HepG2 (cell line): ENCODE results near the gene CAMK2D. TPM values are rescaled to one million over a fixed set of nuclear protein-coding genes. Genes with fewer than 3 reads are reported as not detected.

Experiments
- BCL6 ChIP-seq: IDR thresholded peaks from 2 replicates; pipeline ENCODE4 v1.6.1; 2016; ENCODE audit warnings: missing genetic modification reagents, missing compliant biosample characterization
- FOXA1 ChIP-seq, 2 experiments: fragments of 450-650 bp in 1 of 2; sonication (generic) in 1 of 2; formaldehyde crosslinking in 1 of 2; IDR thresholded peaks; 2 replicates each; pipeline versions ENCODE4 v1.4.0 to v1.6.1; 2016 to 2020; ENCODE audit warnings: missing genetic modification reagents in 1 of 2
- FOXA3 ChIP-seq: IDR thresholded peaks from 2 replicates; pipeline ENCODE4 v1.6.1; 2016; ENCODE audit warnings: missing genetic modification reagents, missing compliant biosample characterization
- FOXJ3 ChIP-seq: sonication (generic); formaldehyde crosslinking; IDR thresholded peaks from 2 replicates; pipeline ENCODE4 v1.4.0; 2020; ENCODE audit warnings: missing genetic modification reagents, mild to moderate bottlenecking, borderline replicate concordance
- HDAC2 ChIP-seq: sonication (generic); formaldehyde crosslinking; IDR thresholded peaks from 2 replicates; pipeline ENCODE4 v1.4.0; 2020; ENCODE audit warnings: missing genetic modification reagents
- HNF4A ChIP-seq: sonication (generic); formaldehyde crosslinking; IDR thresholded peaks from 2 replicates; pipeline ENCODE4 v1.4.0; 2020; ENCODE audit warnings: missing genetic modification reagents
- HNF4G ChIP-seq, 2 experiments: sonication (generic) in 1 of 2; formaldehyde crosslinking in 1 of 2; IDR thresholded peaks; 2 replicates each; pipeline versions ENCODE4 v1.4.0 to v1.6.1; 2011 to 2020; ENCODE audit warnings: borderline replicate concordance in 2 of 2, low read depth in 2 of 2, mild to moderate bottlenecking in 2 of 2, low read length in 1 of 2, missing genetic modification reagents in 1 of 2, moderate library complexity in 1 of 2
- HOXA3 ChIP-seq: sonication (generic); formaldehyde crosslinking; IDR thresholded peaks from 2 replicates; pipeline ENCODE4 v1.5.0; 2020; ENCODE audit warnings: missing genetic modification reagents
- HOXA5 ChIP-seq: sonication (generic); formaldehyde crosslinking; IDR thresholded peaks from 2 replicates; pipeline ENCODE4 v1.4.0; 2020; ENCODE audit warnings: missing genetic modification reagents
- KMT2A ChIP-seq: sonication (generic); formaldehyde crosslinking; IDR thresholded peaks from 2 replicates; pipeline ENCODE4 v1.4.0; 2020; ENCODE audit warnings: missing genetic modification reagents
- MYC ChIP-seq: sonication (generic); formaldehyde crosslinking; IDR thresholded peaks from 2 replicates; pipeline ENCODE4 v1.9.0; 2021; ENCODE audit warnings: missing genetic modification reagents, borderline replicate concordance
- SMC3 ChIP-seq: IDR thresholded peaks from 2 replicates; pipeline ENCODE4 v1.6.1; 2011; ENCODE audit warnings: low read length, improper control_type of control experiment
- SOX5 ChIP-seq: IDR thresholded peaks from 2 replicates; pipeline ENCODE4 v1.6.1; 2016; ENCODE audit warnings: borderline replicate concordance
- SOX6 ChIP-seq, 2 experiments: fragments of 450-650 bp in 1 of 2; sonication (generic) in 1 of 2; formaldehyde crosslinking in 1 of 2; IDR thresholded peaks; 2 replicates each; pipeline versions ENCODE4 v1.4.0 to v1.6.1; 2017 to 2020; ENCODE audit warnings: antibody characterized with exemption in 1 of 2, mild to moderate bottlenecking in 1 of 2, missing genetic modification reagents in 1 of 2
- SPEN ChIP-seq: sonication (generic); formaldehyde crosslinking; IDR thresholded peaks from 2 replicates; pipeline ENCODE4 v1.5.1; 2020; ENCODE audit warnings: low read depth, mild to moderate bottlenecking, missing genetic modification reagents
- STAG1 ChIP-seq: sonication (generic); formaldehyde crosslinking; IDR thresholded peaks from 2 replicates; pipeline ENCODE4 v1.4.0; 2020; ENCODE audit warnings: missing genetic modification reagents
- TCF12 ChIP-seq, 2 experiments: fragments of 450-650 bp in 1 of 2; sonication (generic) in 1 of 2; formaldehyde crosslinking in 1 of 2; IDR thresholded peaks; 2 replicates each; pipeline versions ENCODE4 v1.6.1 to v1.8.0; 2017 to 2022; ENCODE audit warnings: antibody characterized with exemption in 1 of 2, mild to moderate bottlenecking in 1 of 2, missing genetic modification reagents in 1 of 2, moderate library complexity in 1 of 2
- XRCC5 ChIP-seq: fragments of 200-400 bp; formaldehyde crosslinking; optimal IDR thresholded peaks from 2 replicates; pipeline ENCODE3; 2017; ENCODE audit warnings: mild to moderate bottlenecking, low read length
- ZFYVE20 ChIP-seq: sonication (generic); formaldehyde crosslinking; IDR thresholded peaks from 2 replicates; pipeline ENCODE4 v1.8.0; 2023; ENCODE audit warnings: low read depth, mild to moderate bottlenecking, moderate library complexity, missing genetic modification reagents, borderline replicate concordance
- ZNF20 ChIP-seq: sonication (generic); formaldehyde crosslinking; IDR thresholded peaks from 2 replicates; pipeline ENCODE4 v1.4.0; 2020; ENCODE audit warnings: mild to moderate bottlenecking, moderate library complexity, missing genetic modification reagents
- ZNF263 ChIP-seq: sonication (generic); formaldehyde crosslinking; IDR thresholded peaks from 2 replicates; pipeline ENCODE4 v1.4.0; 2020; ENCODE audit warnings: missing genetic modification reagents
- ZNF292 ChIP-seq: sonication (generic); formaldehyde crosslinking; IDR thresholded peaks from 2 replicates; pipeline ENCODE4 v1.8.1; 2022; ENCODE audit warnings: mild to moderate bottlenecking, low read depth, missing genetic modification reagents, borderline replicate concordance
- ZNF556 ChIP-seq: sonication (generic); formaldehyde crosslinking; IDR thresholded peaks from 2 replicates; pipeline ENCODE4 v1.4.0; 2020; ENCODE audit warnings: mild to moderate bottlenecking, missing genetic modification reagents, borderline replicate concordance
- ZNF607 ChIP-seq: sonication (generic); formaldehyde crosslinking; IDR thresholded peaks from 2 replicates; pipeline ENCODE4 v1.5.1; 2020; ENCODE audit warnings: missing genetic modification reagents, mild to moderate bottlenecking, borderline replicate concordance
- ZNF644 ChIP-seq: IDR thresholded peaks from 2 replicates; pipeline ENCODE4 v1.6.1; 2016; ENCODE audit warnings: low read depth
- polyA plus RNA-seq, 8 experiments: library from polyadenylated mRNA; depleted of rRNA in 3 of 8; stranded (reverse) in 7 of 8; unstranded in 1 of 8; fragments of >200 nt; fragmentation: Illumina TruSeq in 4 of 8; extraction: Trizol in 4 of 8; gene quantifications; 2 replicates each; pipeline versions ENCODE4 v1.2.1 to v1.2.3, GENCODE V29; 2011 to 2016; ENCODE audit warnings: low read depth in 4 of 8, missing spikeins in 1 of 8, mixed read lengths in 1 of 8; ENCODE audit not compliant: insufficient read depth in 1 of 8
- total RNA-seq, 5 experiments: library from RNA; depleted of rRNA; stranded (reverse); fragments of >200 nt; fragmentation: Illumina TruSeq; extraction: Trizol; gene quantifications; 2 replicates each; pipeline ENCODE4 v1.2.3, GENCODE V29; 2016; ENCODE audit warnings: low read depth in 1 of 5
- TF ChIP-seq, protein P1 (sequence below): sonication (generic); formaldehyde crosslinking; IDR thresholded peaks from 2 replicates; pipeline ENCODE4 v1.4.0; 2020; ENCODE audit warnings: missing genetic modification reagents
- TF ChIP-seq, protein P2 (sequence below): sonication (generic); formaldehyde crosslinking; IDR thresholded peaks from 2 replicates; pipeline ENCODE4 v1.4.0; 2020; ENCODE audit warnings: missing genetic modification reagents

Gene CAMK2D
- total and polyA plus RNA-seq, 2 of the 13 experiments (the other 11 are each of a cell fraction or from before 2014, with no cell fraction given) = 18.0 to 65.4 TPM

GRCh38 chr4:113684534-113685091 is 76.9 kb downstream of the CAMK2D start (continued):
- peak; percentile 41; the same call in 1 of the 2 replicates for TF ChIP-seq FOXJ3
- TF ChIP-seq XRCC5 = peak; percentile 54
- TF ChIP-seq ZNF556 = 0 out of 2 replicates have a peak, but pooled peaks have one; percentile 22
- peak; percentile 64 for TF ChIP-seq FOXA3 (CRISPR knock-in tag)
- TF ChIP-seq HDAC2 (CRISPR knock-in tag) = peak; percentile 25; the same call in 1 of the 2 replicates
- TF ChIP-seq TCF12 (IDR thresholded peaks at IDR 0.05) = no peak
- TF ChIP-seq TCF12 (CRISPR knock-in tag; IDR thresholded peaks at IDR 0.05) = no peak
- TF ChIP-seq FOXA1 (IDR thresholded peaks at IDR 0.05) = no peak
- TF ChIP-seq FOXA1 (CRISPR knock-in tag; IDR thresholded peaks at IDR 0.05) = 0 out of 2 replicates have a peak, but pooled peaks have one; percentile 11
- TF ChIP-seq ZNF20 (CRISPR knock-in tag) = no peak
- 0 out of 2 replicates have a peak, but pooled peaks have one; percentile 12 for TF ChIP-seq SOX5 (CRISPR knock-in tag)
- peak; percentile 59; the same call in 1 of the 2 replicates for TF ChIP-seq ZNF292
- no peak for TF ChIP-seq MYC (CRISPR knock-in tag)
- no peak for TF ChIP-seq ZNF607 (CRISPR knock-in tag)
- TF ChIP-seq, protein P1, sequence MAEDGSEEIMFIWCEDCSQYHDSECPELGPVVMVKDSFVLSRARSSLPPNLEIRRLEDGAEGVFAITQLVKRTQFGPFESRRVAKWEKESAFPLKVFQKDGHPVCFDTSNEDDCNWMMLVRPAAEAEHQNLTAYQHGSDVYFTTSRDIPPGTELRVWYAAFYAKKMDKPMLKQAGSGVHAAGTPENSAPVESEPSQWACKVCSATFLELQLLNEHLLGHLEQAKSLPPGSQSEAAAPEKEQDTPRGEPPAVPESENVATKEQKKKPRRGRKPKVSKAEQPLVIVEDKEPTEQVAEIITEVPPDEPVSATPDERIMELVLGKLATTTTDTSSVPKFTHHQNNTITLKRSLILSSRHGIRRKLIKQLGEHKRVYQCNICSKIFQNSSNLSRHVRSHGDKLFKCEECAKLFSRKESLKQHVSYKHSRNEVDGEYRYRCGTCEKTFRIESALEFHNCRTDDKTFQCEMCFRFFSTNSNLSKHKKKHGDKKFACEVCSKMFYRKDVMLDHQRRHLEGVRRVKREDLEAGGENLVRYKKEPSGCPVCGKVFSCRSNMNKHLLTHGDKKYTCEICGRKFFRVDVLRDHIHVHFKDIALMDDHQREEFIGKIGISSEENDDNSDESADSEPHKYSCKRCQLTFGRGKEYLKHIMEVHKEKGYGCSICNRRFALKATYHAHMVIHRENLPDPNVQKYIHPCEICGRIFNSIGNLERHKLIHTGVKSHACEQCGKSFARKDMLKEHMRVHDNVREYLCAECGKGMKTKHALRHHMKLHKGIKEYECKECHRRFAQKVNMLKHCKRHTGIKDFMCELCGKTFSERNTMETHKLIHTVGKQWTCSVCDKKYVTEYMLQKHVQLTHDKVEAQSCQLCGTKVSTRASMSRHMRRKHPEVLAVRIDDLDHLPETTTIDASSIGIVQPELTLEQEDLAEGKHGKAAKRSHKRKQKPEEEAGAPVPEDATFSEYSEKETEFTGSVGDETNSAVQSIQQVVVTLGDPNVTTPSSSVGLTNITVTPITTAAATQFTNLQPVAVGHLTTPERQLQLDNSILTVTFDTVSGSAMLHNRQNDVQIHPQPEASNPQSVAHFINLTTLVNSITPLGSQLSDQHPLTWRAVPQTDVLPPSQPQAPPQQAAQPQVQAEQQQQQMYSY (CRISPR knock-in tag) = no peak
- TF ChIP-seq HOXA5 (CRISPR knock-in tag) = no peak
- no peak for TF ChIP-seq ZFYVE20
- peak; percentile 72 for TF ChIP-seq SMC3
- 0 out of 2 replicates have a peak, but pooled peaks have one; percentile 22 for TF ChIP-seq ZNF263 (CRISPR knock-in tag)
- TF ChIP-seq SOX6 (IDR thresholded peaks at IDR 0.05) = no peak
- TF ChIP-seq SOX6 (CRISPR knock-in tag; IDR thresholded peaks at IDR 0.05) = 0 out of 2 replicates have a peak, but pooled peaks have one; percentile 29
- TF ChIP-seq HNF4A (CRISPR knock-in tag) = peak; percentile 86
- TF ChIP-seq STAG1 = peak; percentile 62
- TF ChIP-seq HNF4G (IDR thresholded peaks at IDR 0.05; ENCODE audit: borderline replicate concordance, low read depth, low read length) = peak; percentile 56
- TF ChIP-seq HNF4G (CRISPR knock-in tag; IDR thresholded peaks at IDR 0.05; ENCODE audit: borderline replicate concordance, low read depth) = no peak
- TF ChIP-seq HOXA3 = peak; percentile 43; the same call in 1 of the 2 replicates
- TF ChIP-seq, protein P2, sequence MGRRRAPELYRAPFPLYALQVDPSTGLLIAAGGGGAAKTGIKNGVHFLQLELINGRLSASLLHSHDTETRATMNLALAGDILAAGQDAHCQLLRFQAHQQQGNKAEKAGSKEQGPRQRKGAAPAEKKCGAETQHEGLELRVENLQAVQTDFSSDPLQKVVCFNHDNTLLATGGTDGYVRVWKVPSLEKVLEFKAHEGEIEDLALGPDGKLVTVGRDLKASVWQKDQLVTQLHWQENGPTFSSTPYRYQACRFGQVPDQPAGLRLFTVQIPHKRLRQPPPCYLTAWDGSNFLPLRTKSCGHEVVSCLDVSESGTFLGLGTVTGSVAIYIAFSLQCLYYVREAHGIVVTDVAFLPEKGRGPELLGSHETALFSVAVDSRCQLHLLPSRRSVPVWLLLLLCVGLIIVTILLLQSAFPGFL (CRISPR knock-in tag) = no peak
- TF ChIP-seq KMT2A = no peak
- peak; percentile 70; the same call in 1 of the 2 replicates for TF ChIP-seq ZNF644
- TF ChIP-seq BCL6 (CRISPR knock-in tag) = peak; percentile 91
- no peak for TF ChIP-seq SPEN (CRISPR knock-in tag)
